PC-9 (cell line): ENCODE results near the gene A1BG. TPM values are rescaled to one million over a fixed set of nuclear protein-coding genes. Genes with fewer than 3 reads are reported as not detected.
"Not testable (repeated sequence)": the region's sequence is repeated elsewhere in the genome, so short reads cannot be mapped to it uniquely, and the experiment has no call there.

Experiments used
- BruUV-seq: library from RNA; stranded (reverse); fragments of 400-500 nt; replicated peaks from 2 replicates; lab custom pipeline; 2021; lab: Mats Ljungman, UMichigan
- CTCF ChIA-PET: fragments of 300-600 bp; sonication (Branson Sonifier 250); formaldehyde crosslinking; loops from one replicate; lab custom pipeline; 2022; ENCODE audit warnings: antibody characterized with exemption; lab: Charles Lee
- POLR2A ChIA-PET: fragments of 300-600 bp; sonication (Branson Sonifier 250); formaldehyde crosslinking; loops from one replicate; lab custom pipeline; 2022; ENCODE audit warnings: antibody characterized with exemption; ENCODE audit not compliant: unreplicated experiment; lab: Charles Lee
- DNase-seq, 2 experiments: peaks; one replicate each; pipeline versions ENCODE4 v3.0.0 to v3.0.0-alpha.2; 2015 to 2022; ENCODE audit warnings: mixed read lengths in 1 of 2
- H2AFZ ChIP-seq: fragments of 200-600 bp; sonication (generic); 2 replicates; pipeline ENCODE4 v1.8.1; 2017; ENCODE audit warnings: antibody characterized with exemption
- H3F3A ChIP-seq: fragments of 200-600 bp; sonication (generic); 2 replicates; pipeline ENCODE4 v1.8.1; 2017; ENCODE audit warnings: antibody characterized with exemption, mild to moderate bottlenecking, low read depth; ENCODE audit not compliant: insufficient read depth
- H3K27ac ChIP-seq: fragments of 200-600 bp; sonication (generic); 2 replicates; pipeline ENCODE4 v1.6.1; 2016; ENCODE audit warnings: mixed run types
- H3K27me3 ChIP-seq: fragments of 200-600 bp; sonication (generic); 2 replicates; pipeline ENCODE4 v1.6.1; 2016; ENCODE audit warnings: low read depth, mixed run types; ENCODE audit not compliant: insufficient read depth
- H3K36me3 ChIP-seq: fragments of 200-600 bp; sonication (generic); 2 replicates; pipeline ENCODE4 v1.6.1; 2016; ENCODE audit warnings: low read depth, mixed run types
- H3K4me1 ChIP-seq: fragments of 200-600 bp; sonication (generic); replicated peaks from 2 replicates; pipeline ENCODE4 v1.6.1; 2016; ENCODE audit warnings: mixed run types; ENCODE audit not compliant: insufficient read depth
- H3K4me2 ChIP-seq: fragments of 200-600 bp; sonication (generic); 2 replicates; pipeline ENCODE4 v1.6.1; 2017; ENCODE audit warnings: mixed run types
- H3K4me3 ChIP-seq: fragments of 200-600 bp; sonication (generic); 2 replicates; pipeline ENCODE4 v1.6.1; 2016; ENCODE audit warnings: mixed run types
- H3K79me2 ChIP-seq: fragments of 200-600 bp; sonication (generic); 2 replicates; pipeline ENCODE4 v1.6.1; 2017; ENCODE audit warnings: low read depth, mixed run types
- H3K9me2 ChIP-seq: fragments of 200-600 bp; sonication (generic); 2 replicates; pipeline ENCODE4 v1.8.1; 2017; ENCODE audit warnings: mild to moderate bottlenecking; ENCODE audit not compliant: insufficient read depth
- H3K9me3 ChIP-seq: fragments of 200-600 bp; sonication (generic); 2 replicates; pipeline ENCODE4 v1.8.1; 2016; ENCODE audit warnings: low read depth; ENCODE audit not compliant: insufficient read depth
- H4K20me1 ChIP-seq: fragments of 200-600 bp; sonication (generic); 2 replicates; pipeline ENCODE4 v1.8.1; 2017; ENCODE audit not compliant: insufficient read depth
- EZH2 ChIP-seq: fragments of 200-600 bp; sonication (generic); IDR thresholded peaks from 2 replicates; pipeline ENCODE4 v1.8.0; 2017; ENCODE audit warnings: antibody characterized with exemption, low read depth
- intact Hi-C: fragments of 100-400 bp; cut with micrococcal nuclease; formaldehyde crosslinking; loops from one replicate; pipeline ENCODE4 v1.10.0; 2022; ENCODE audit not compliant: unreplicated experiment
- total RNA-seq: library from RNA; stranded (reverse); gene quantifications from 2 replicates; pipeline ENCODE4 v1.2.3, GENCODE V29; 2021
- TF ChIP-seq, protein P1 (sequence below): fragments of 200-600 bp; sonication (generic); conservative IDR thresholded peaks from 2 replicates; pipeline ENCODE4 v1.6.1; 2017; ENCODE audit warnings: mixed run types, antibody characterized with exemption, mild to moderate bottlenecking, moderate library complexity

The A1BG gene
- total RNA-seq, 1 experiment from 2014 or later = 2.5 TPM

DNA sequence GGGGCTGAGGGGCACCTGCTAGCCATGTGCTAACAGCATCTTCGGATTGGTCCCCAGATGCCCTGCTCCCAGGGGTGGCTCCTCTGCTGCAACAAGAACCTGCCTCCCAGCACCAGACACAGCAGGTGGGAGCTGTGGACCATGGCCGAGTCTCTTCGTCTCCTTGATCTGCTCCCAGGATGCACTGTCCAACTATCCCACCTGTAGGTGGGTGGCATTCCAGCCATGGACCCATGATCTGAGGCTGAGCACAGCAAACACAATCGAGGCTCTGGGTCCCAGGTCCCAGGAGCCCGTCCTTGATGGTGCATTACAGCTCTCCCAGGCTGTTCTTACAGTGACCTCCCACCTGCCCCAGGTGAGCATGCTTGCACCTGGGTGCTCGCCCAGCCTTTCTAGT is 26.0 kb upstream of the A1BG start:
- no peaks in the 10 kb centered on the region for H3F3A ChIP-seq
- intact Hi-C loops = no loop called here
- no peak for TF ChIP-seq EZH2
- TF ChIP-seq, protein P1, sequence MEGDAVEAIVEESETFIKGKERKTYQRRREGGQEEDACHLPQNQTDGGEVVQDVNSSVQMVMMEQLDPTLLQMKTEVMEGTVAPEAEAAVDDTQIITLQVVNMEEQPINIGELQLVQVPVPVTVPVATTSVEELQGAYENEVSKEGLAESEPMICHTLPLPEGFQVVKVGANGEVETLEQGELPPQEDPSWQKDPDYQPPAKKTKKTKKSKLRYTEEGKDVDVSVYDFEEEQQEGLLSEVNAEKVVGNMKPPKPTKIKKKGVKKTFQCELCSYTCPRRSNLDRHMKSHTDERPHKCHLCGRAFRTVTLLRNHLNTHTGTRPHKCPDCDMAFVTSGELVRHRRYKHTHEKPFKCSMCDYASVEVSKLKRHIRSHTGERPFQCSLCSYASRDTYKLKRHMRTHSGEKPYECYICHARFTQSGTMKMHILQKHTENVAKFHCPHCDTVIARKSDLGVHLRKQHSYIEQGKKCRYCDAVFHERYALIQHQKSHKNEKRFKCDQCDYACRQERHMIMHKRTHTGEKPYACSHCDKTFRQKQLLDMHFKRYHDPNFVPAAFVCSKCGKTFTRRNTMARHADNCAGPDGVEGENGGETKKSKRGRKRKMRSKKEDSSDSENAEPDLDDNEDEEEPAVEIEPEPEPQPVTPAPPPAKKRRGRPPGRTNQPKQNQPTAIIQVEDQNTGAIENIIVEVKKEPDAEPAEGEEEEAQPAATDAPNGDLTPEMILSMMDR = no peak
- no peaks in the 10 kb centered on the region for H4K20me1 ChIP-seq
- no peak for DNase-seq
- no peak overlapping the region for H2AFZ ChIP-seq
- H3K4me1 ChIP-seq = no peaks in the 10 kb centered on the region; the same call in 1 of the 2 replicates
- no peaks in the 10 kb centered on the region for H3K27me3 ChIP-seq
- no peaks in the 10 kb centered on the region for H3K9me2 ChIP-seq
- H3K27ac ChIP-seq = no peak overlapping the region
- no peaks in the 10 kb centered on the region for H3K36me3 ChIP-seq
- no TSS peak for BruUV-seq
- H3K79me2 ChIP-seq = peaks cover 16% of the 10 kb centered on the region
- H3K4me3 ChIP-seq = no peak overlapping the region
- ChIA-PET POLR2A (interaction anchor here (1.1 kb wide), 1 partner anchor 49 kb away, joined by 4 read pairs; no protein-coding TSS in a partner anchor), CTCF (no interaction called here)
- H3K9me3 ChIP-seq = no peaks in the 10 kb centered on the region
- peak overlapping the region; percentile 90 for H3K4me2 ChIP-seq

DNA sequence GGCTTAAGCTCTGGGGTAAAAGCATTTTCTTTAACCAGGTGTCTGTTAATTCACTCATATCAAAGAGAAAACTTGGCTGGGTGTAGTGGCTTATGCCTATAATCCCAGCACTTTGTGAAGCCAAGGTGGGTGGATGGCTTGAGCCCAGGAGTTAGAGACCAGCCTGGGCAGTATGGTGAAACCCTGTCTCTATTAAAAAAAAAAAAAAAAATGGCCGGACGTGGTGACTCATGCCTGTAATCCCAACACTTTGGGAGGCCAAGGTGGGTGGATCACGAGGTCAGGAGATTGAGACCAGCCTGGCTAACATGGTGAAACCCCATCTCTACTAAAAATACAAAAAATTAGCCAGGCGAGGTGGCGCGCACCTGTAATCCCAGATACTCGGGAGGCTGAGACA is 23.4 kb upstream of the A1BG start:
- CTCF ChIA-PET, H3K36me3 ChIP-seq, POLR2A ChIA-PET, H3K4me2 ChIP-seq, H3K9me2 ChIP-seq, H3K4me3 ChIP-seq, BruUV-seq, H3K4me1 ChIP-seq, H3K27ac ChIP-seq, H3F3A ChIP-seq, intact Hi-C loops, H2AFZ ChIP-seq, H3K79me2 ChIP-seq, H4K20me1 ChIP-seq, H3K9me3 ChIP-seq, H3K27me3 ChIP-seq: not testable (repeated sequence)
- DNase-seq = peak in 1 of 2 experiments; percentile 45

DNA sequence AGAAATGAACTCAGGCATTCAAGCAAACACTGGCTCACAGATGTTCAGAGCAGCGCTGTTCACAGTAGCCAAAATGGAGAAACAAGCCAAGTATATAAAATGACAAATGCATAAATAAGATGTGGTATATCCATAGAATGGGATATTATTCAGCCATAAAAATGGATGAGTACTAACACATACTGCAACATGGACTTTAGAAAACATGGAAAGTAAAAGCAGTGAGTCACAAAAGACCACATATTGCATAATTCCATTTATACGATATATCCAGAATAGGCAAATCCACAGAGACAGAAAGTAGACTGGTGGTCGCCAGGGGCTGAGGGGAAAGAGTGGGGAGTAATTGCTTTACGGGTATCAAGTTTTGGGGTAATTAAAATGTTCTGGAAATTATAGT is 20.9 kb upstream of the A1BG start:
- no peaks in the 10 kb centered on the region for H3F3A ChIP-seq
- no peak for TF ChIP-seq EZH2
- TF ChIP-seq, protein P1 = no peak
- H3K27ac ChIP-seq = no peak overlapping the region
- ChIA-PET POLR2A (no interaction called here), CTCF (no interaction called here)
- H4K20me1 ChIP-seq = no peaks in the 10 kb centered on the region
- no TSS peak for BruUV-seq
- H3K9me3 ChIP-seq = no peaks in the 10 kb centered on the region
- no peaks in the 10 kb centered on the region for H3K36me3 ChIP-seq
- H3K79me2 ChIP-seq = no peaks in the 10 kb centered on the region
- no peaks in the 10 kb centered on the region for H3K27me3 ChIP-seq
- no peaks in the 10 kb centered on the region for H3K9me2 ChIP-seq
- H3K4me1 ChIP-seq = no peaks in the 10 kb centered on the region
- intact Hi-C loops = no loop called here
- no peak overlapping the region for H3K4me3 ChIP-seq
- DNase-seq = no peak
- no peak overlapping the region for H3K4me2 ChIP-seq
- no peak overlapping the region for H2AFZ ChIP-seq
